SKM-1 (cell line): ENCODE measurements around the gene TMEM190.
A peak's percentile ranks its signal among the peaks of the same experiment; 100 is the strongest.

Source experiments
- DNase-seq: peaks from one replicate; lab custom pipeline; 2025; ENCODE audit not compliant: unreplicated experiment; lab: John Stamatoyannopoulos, UW

Gene TMEM190

GRCh38 chr19:55369653-55370304 lies 6.8 kb upstream of the TMEM190 start:
- no peak for DNase-seq

- no peak for DNase-seq
These were observed 6.2 kb upstream of the TMEM190 start, which contains the start of gene IL11 for GRCh38 chr19:55370305-55370988. IL11 (minus strand) TSS chr19:55370463; CDS start chr19:55370310, 153 bp downstream.

GRCh38 chr19:55372316-55373081 lies 4.1 kb upstream of the TMEM190 start:
- no peak for DNase-seq

GRCh38 chr19:55373306-55373992 lies 3.2 kb upstream of the TMEM190 start:
- no peak for DNase-seq

- DNase-seq, result no peak
These were observed 2.5 kb upstream of the TMEM190 start for GRCh38 chr19:55373993-55374757.

DNA sequence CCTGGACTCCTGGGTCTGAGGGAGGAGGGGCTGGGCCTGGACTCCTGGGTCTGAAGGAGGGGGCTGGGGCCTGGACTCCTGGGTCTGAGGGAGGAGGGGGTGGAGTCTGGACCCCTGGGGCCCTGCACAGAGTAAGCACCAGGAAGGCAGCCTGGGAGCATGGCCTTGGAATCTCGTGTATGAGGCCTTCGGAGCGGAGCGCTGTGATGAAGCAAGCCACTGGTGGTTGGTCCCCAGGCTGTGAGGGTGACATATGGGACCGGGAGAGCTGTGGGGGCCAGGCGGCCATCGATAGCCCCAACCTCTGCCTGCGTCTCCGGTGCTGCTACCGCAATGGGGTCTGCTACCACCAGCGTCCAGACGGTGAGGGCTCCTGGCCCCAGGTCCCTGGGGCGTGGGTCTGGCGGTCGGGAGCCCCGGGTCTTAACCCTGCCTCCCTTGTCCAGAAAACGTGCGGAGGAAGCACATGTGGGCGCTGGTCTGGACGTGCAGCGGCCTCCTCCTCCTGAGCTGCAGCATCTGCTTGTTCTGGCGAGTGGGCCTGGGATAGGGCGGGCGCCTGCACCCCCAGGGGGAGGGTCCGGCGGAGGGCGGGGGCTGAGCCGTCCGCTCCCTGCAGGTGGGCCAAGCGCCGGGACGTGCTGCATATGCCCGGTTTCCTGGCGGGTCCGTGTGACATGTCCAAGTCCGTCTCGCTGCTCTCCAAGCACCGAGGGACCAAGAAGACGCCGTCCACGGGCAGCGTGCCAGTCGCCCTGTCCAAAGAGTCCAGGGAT lies 918 bp downstream of the TMEM190 start:
- DNase-seq, result no peak

GRCh38 chr19:55379174-55379573 lies 2.5 kb downstream of the TMEM190 start:
- DNase-seq, result no peak

GRCh38 chr19:55382013-55382412 lies 5.4 kb downstream of the TMEM190 start:
- no peak for DNase-seq

DNA sequence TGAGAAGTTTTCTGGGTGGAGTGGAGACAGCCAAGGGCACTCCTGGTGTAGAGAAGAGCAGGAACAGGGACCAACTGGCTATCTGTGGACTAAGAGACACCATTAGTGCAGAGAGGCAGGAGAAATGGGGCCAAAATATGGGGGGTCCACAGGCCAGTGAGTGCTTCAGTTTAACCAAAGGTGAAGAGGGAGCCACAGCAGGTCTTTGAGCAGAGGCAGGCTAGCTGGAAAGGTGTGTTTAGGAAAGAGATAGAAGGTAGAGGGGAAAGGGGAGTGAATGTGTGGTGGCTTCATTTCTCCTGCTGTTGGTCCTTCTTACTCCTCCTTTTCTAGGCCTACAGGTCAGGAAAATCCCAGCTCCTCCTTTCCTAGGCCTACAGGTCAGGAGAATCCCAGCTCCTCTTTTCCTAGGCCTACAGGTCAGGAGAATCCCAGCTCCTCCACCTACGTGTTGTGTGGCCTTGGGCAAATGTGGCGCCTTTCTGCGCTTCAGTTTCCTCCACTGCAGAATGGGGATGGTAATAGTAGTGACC lies 6.0 kb downstream of the TMEM190 start:
- DNase-seq, result no peak

DNA sequence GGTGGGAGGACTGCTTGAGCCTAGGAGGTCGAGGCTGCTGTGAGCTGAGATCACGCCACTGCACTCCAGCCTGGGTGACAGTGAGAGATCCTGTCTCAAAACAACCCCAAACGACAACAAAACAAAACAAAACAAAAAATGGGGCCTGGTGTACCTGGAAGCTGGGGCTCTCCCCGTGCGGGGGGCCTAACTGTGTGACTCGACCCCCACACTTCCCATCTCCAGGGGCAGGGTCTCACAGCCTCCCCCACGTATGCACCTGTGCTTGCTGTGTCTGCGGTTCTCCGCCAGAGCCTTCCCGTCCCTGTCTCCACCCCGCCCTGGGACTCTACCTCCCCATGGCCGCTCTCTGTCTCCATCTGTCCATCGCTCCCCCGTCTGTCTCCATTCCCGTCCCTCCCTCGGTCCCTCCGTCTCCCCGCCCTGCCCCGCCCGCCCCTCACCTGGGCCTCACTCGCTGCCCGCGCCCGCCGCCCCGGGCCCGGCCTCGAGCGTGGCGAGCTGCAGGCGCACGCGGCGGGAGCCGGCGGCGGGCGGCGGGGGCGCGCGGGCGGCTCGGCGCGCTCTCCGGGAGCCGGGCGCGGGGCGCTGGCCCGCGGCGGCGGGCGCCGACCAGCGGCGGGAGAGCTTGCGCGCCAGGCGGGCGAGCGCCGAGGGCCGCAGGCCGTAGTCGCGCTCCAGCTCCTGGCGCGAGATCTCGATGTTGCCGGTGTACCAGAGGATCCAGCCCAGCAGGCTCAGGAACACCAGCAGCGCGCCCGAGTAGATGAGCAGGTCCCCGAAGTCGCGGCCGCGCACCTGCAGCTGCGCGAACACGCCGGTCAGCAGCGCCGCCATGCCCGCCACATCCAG lies 6.9 kb downstream of the TMEM190 start:
- DNase-seq, result no peak

GRCh38 chr19:55384131-55384919 lies 7.7 kb downstream of the TMEM190 start, which contains the start of gene TMEM238:
TMEM238 (minus strand) TSS chr19:55384292; CDS start chr19:55384259, 33 bp downstream.
- no peak for DNase-seq

GRCh38 chr19:55384920-55385723 lies 8.5 kb downstream of the TMEM190 start:
- peak; percentile 39 for DNase-seq

DNA sequence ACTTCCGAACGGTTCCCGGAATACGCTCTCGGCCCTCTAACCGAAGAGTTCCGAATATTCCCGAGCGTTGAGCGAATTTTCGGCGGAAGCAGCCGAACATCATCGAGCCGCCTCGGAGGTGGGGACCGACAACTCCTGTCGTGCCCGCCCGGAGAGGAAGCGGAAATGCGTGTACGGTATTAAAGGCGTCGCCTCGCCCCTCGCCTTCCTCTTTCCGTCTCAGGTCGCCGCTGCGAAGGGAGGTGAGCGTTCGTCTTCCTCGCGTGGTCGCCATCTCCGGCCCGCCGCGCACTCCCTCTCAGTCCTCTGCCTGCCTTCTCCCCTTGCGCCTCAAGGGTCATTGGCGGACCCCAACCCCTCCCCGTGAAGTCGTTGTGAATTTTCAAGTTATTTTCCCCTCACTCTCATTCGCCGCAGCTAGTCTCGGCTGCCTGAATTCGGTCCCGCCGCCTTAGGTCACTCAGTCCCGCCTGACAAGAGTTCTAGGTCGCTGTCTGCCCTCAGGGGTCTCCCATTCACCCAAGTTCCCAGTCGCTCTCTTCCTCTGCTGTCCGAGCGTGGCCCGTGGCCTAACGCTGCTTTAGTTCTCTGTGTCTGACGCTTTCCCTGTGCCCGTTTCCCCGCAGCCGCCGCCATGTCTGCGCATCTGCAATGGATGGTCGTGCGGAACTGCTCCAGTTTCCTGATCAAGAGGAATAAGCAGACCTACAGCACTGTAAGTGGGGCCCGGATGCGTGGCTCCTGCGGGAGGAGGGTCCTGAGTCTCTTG lies 9.3 kb downstream of the TMEM190 start, which contains the start of gene RPL28:
Gene RPL28 (plus strand): TSS at position 209 of the 769 bp plus-strand sequence. CDS start 426 bp downstream, at position 635.
- peak; percentile 85 for DNase-seq

- no peak for DNase-seq
These were observed 9.9 kb downstream of the TMEM190 start for GRCh38 chr19:55386493-55386971.

DNA sequence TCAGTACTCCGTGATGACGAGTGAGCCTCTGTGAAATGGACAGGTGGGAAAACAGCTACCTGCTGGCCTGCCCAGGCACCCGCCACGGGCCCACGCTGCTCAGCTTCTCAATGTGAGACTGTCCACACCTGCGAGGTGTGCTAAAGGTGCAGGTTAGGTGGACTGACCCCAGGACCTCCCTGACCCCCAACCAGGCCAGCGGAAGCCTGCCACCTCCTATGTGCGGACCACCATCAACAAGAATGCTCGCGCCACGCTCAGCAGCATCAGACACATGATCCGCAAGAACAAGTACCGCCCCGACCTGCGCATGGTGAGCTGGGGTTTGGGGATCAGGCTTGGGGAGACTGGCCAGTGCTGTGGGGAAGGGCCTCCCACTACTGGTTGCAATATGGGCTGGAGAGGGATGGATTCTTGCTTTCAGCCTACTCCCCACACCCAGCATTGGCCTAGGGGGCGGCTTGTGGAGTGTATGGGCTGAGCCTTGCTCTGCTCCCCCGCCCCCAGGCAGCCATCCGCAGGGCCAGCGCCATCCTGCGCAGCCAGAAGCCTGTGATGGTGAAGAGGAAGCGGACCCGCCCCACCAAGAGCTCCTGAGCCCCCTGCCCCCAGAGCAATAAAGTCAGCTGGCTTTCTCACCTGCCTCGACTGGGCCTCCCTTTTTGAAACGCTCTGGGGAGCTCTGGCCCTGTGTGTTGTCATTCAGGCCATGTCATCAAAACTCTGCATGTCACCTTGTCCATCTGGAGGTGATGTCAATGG lies 11.3 kb downstream of the TMEM190 start:
- DNase-seq, result no peak
